Mesothelial cell of epicardium (in vitro differentiated cells): ENCODE results near the gene MAGT1. TPM values are rescaled to one million over a fixed set of nuclear protein-coding genes. Genes with fewer than 3 reads are reported as not detected.
"Not testable (repeated sequence)": the region's sequence is repeated elsewhere in the genome, so short reads cannot be mapped to it uniquely, and the experiment has no call there.

Source experiments
- DNase-seq, 2 experiments: peaks; one replicate each; pipeline ENCODE4 v3.0.0; 2021; ENCODE audit warnings: low spot score in 2 of 2; ENCODE audit not compliant: unreplicated experiment in 2 of 2
- H3K27ac Mint-ChIP-seq: 2 replicates; pipeline ENCODE4 v1.8.0; 2021; ENCODE audit warnings: mixed read lengths
- H3K27me3 Mint-ChIP-seq: 2 replicates; pipeline ENCODE4 v1.8.0; 2021; ENCODE audit warnings: low read depth, mixed read lengths
- H3K36me3 Mint-ChIP-seq: 2 replicates; pipeline ENCODE4 v1.8.0; 2021; ENCODE audit warnings: mixed read lengths
- H3K4me1 Mint-ChIP-seq: 2 replicates; pipeline ENCODE4 v1.8.0; 2021; ENCODE audit warnings: mixed read lengths
- H3K4me3 Mint-ChIP-seq: 2 replicates; pipeline ENCODE4 v1.8.0; 2021; ENCODE audit warnings: mild to moderate bottlenecking, moderate library complexity, mixed read lengths
- H3K9me3 Mint-ChIP-seq: 2 replicates; pipeline ENCODE4 v1.8.0; 2021; ENCODE audit warnings: mixed read lengths
- total RNA-seq: library from RNA; stranded (reverse); gene quantifications from 3 replicates; pipeline ENCODE4 v1.2.1, GENCODE V29; 2021
- TF ChIP-seq, protein P1 (sequence below): fragments of 200-600 bp; sonication (generic); IDR thresholded peaks from one replicate; pipeline ENCODE4 v1.5.0; 2021; ENCODE audit warnings: antibody characterized with exemption; ENCODE audit not compliant: unreplicated experiment

MAGT1 gene
- total RNA-seq, 1 donor from 2014 or later, result 47.3 TPM

DNA sequence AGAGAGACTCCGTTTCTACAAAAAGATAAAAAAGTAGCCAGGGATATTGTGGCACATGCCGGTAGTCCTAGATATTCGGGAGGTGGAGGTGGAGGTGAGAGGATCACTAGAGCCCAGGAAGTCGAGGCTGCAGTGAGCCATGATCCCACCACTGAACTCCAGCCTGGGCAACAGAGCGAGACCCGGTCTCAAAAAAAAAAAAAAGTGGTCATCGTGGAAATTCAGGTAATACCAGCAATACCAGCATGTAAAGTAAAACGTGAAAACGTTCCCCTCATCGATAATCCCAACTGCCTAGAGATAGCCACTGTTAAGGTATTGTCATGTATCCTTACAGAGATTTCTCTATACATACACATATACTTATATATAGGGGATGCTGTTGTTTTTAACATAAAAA is 1.5 kb downstream of the MAGT1 start:
- Mint-ChIP-seq H3K9me3 (peaks cover 23% of the 10 kb centered on the region), H3K4me1 (peaks cover 15% of the 10 kb centered on the region), H3K4me3 (no peak overlapping the region), H3K36me3 (peaks cover 8% of the 10 kb centered on the region), H3K27ac (no peak overlapping the region), H3K27me3 (no peaks in the 10 kb centered on the region)
- no peak for DNase-seq
- TF ChIP-seq, protein P1, sequence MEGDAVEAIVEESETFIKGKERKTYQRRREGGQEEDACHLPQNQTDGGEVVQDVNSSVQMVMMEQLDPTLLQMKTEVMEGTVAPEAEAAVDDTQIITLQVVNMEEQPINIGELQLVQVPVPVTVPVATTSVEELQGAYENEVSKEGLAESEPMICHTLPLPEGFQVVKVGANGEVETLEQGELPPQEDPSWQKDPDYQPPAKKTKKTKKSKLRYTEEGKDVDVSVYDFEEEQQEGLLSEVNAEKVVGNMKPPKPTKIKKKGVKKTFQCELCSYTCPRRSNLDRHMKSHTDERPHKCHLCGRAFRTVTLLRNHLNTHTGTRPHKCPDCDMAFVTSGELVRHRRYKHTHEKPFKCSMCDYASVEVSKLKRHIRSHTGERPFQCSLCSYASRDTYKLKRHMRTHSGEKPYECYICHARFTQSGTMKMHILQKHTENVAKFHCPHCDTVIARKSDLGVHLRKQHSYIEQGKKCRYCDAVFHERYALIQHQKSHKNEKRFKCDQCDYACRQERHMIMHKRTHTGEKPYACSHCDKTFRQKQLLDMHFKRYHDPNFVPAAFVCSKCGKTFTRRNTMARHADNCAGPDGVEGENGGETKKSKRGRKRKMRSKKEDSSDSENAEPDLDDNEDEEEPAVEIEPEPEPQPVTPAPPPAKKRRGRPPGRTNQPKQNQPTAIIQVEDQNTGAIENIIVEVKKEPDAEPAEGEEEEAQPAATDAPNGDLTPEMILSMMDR, result no peak

DNA sequence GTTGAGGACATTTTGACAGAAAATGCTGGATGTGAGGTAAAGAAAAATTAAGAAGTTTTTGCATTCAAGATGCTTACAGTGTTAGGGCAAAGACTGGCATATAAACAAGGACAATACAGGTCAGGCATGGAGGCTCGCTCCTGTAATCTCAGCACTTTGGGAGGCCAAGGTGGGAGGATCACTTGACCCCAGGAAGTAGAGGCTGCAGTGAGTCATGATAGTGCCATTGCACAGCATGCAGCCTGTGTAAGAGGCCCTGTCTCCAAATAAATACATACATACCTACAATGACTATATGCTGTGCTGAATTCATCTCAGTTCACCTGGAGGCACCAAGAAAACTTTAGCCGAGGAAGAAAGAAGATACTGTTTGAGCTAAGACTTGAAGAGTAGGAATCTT is 2.3 kb downstream of the MAGT1 start:
- peaks cover 8% of the 10 kb centered on the region for H3K36me3 Mint-ChIP-seq
- H3K4me1 Mint-ChIP-seq, result peaks cover 15% of the 10 kb centered on the region
- TF ChIP-seq, protein P1, result no peak
- H3K9me3 Mint-ChIP-seq, result peaks cover 23% of the 10 kb centered on the region
- H3K4me3 Mint-ChIP-seq, result no peak overlapping the region
- H3K27me3 Mint-ChIP-seq, result no peaks in the 10 kb centered on the region
- no peak overlapping the region for H3K27ac Mint-ChIP-seq
- DNase-seq, result no peak

DNA sequence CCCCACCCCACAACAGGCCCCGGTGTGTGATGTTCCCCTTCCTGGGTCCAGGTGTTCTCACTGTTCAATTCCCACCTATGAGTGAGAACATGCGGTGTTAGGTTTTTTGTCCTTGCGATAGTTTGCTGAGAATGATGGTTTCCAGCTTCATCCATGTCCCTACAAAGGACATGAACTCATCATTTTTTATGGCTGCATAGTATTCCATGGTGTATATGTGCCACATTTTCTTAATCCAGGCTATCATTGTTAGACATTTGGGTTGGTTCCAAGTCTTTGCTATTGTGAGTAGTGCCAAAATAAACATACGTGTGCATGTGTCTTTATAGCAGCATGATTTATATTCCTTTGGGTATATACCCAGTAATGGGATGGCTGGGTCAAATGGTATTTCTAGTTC is 13.8 kb downstream of the MAGT1 start:
- not testable (repeated sequence) for DNase-seq, H3K9me3 Mint-ChIP-seq, H3K4me1 Mint-ChIP-seq, H3K36me3 Mint-ChIP-seq, H3K27me3 Mint-ChIP-seq, H3K4me3 Mint-ChIP-seq, H3K27ac Mint-ChIP-seq

DNA sequence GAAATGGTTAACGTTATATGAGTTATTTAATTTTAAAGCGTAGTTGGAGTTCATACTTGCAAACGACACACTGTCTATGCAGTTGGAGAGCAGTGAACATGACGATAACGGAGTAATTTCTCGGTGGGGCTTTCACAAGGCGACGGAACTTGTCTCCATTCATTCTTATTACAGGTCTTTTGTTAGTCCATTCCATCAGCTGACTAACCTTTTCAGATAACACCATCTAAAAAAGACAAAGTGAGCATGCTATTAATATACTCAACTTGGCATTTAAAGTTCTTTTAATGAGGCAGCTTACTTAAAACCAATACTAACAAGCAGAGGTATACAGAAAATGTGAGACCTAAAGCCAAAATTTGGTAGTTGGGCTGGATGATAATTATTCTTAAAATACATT is 19.9 kb downstream of the MAGT1 start:
- DNase-seq, result no peak
- no peaks in the 10 kb centered on the region for H3K4me1 Mint-ChIP-seq
- peaks cover 7% of the 10 kb centered on the region for H3K9me3 Mint-ChIP-seq
- TF ChIP-seq, protein P1, result no peak
- H3K27ac Mint-ChIP-seq, result no peak overlapping the region
- H3K4me3 Mint-ChIP-seq, result no peak overlapping the region
- peaks cover 22% of the 10 kb centered on the region for H3K36me3 Mint-ChIP-seq
- H3K27me3 Mint-ChIP-seq, result no peaks in the 10 kb centered on the region

DNA sequence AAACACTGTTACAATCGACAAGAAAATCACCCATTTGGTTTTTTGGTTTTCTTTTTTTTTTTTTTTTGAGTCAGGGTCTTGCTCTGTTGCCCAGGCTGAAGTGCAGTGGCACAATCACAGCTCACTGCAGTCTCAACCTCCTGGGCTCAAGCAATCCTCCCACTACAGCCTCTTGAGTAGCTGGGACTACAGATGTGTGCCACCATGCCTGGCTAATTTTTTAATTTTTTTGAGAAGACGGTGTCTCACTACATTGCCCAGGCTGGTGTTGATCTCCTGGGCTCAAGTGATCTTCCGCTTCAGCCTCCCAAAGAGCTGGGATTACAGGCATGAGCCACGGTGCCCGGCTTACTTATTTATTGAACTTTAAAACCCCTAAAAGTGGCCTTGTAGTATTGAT is 63.7 kb downstream of the MAGT1 start:
- not testable (repeated sequence) for H3K4me3 Mint-ChIP-seq, H3K4me1 Mint-ChIP-seq, H3K27ac Mint-ChIP-seq

DNA sequence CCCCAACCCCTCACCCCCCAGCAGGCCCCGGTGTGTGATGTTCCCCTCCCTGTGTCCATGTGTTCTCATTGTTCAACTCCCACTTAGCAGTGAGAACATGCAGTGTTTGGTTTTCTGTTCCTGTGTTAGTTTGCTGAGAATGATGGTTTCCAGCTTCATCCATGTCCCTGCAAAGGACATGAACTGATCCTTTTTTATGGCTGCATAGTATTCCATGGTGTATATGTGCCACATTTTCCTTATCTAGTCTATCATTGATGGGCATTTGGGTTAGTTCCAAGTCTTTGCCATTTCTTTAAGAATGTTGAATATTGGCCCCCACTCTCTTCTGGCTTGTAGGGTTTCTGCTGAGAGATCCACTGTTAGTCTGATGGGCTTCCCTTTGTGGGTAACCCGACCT is 73.2 kb downstream of the MAGT1 start:
- not testable (repeated sequence) for H3K4me1 Mint-ChIP-seq, H3K4me3 Mint-ChIP-seq, H3K27me3 Mint-ChIP-seq, DNase-seq, H3K27ac Mint-ChIP-seq
- Mint-ChIP-seq H3K36me3 (peaks cover 26% of the 10 kb centered on the region), H3K9me3 (peaks cover 40% of the 10 kb centered on the region)

More for the DNA sequence above, 63.7 kb downstream of the MAGT1 start:
- Mint-ChIP-seq H3K36me3 (peaks cover 20% of the 10 kb centered on the region), H3K9me3 (peaks cover 12% of the 10 kb centered on the region)
- not testable (repeated sequence) for H3K27me3 Mint-ChIP-seq, DNase-seq

DNA sequence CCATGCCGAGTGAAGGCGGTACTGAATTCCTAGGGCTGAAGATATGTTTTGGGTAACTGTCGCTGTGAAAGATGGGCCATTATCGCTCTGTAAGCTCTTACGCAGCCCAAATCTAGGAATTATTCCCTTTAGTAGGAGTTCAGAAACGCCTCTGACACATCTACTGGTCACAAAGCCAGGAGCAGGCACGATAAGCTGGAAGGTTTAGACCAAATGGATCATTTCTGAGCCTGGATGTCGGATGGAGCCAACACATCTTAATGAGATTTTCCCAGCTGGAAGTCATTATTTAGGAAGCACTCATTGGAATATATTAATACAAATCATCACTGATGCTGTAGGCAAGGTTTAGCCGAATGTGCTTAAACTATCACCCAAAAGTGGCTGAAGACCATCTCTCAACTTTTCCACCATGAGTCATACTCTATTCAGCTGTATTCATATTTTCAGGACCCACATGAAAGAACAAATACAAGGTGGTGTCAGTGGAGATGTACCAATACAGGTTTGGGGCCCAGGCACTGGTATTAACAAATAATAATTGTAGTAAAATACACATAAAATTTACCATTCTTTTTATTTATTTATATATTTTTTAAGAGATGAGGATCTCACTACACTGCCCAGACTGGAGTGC is 75.0 kb downstream of the MAGT1 start:
- Mint-ChIP-seq H3K27me3 (no peaks in the 10 kb centered on the region), H3K27ac (no peak overlapping the region), H3K4me3 (no peak overlapping the region), H3K4me1 (no peaks in the 10 kb centered on the region), H3K9me3 (peaks cover 42% of the 10 kb centered on the region), H3K36me3 (peaks cover 23% of the 10 kb centered on the region)
- TF ChIP-seq, protein P1, result no peak
- DNase-seq, result no peak
